ENCODE measurements around the gene NDUFA8.

GRCh38 chr9:122125158-122125508 is 34.4 kb downstream of the NDUFA8 start:
- TF ChIP-seq POLR2A (IDR thresholded peaks at IDR 0.05; ENCODE audit: low read depth, low read length) (peak; percentile 70; the same call in 1 of the 2 replicates), MXI1 (IDR thresholded peaks at IDR 0.05; ENCODE audit: borderline replicate concordance, low read depth, low read length) (0 out of 2 replicates have a peak, but pooled peaks have one; percentile 60), CEBPB (IDR thresholded peaks at IDR 0.05; ENCODE audit: low read depth, low read length) (no peak), CTCF (conservative IDR thresholded peaks at IDR 0.05; ENCODE audit: low read depth, low read length) (peak; percentile 99), RCOR1 (IDR thresholded peaks at IDR 0.05; ENCODE audit: insufficient replicate concordance, low read length) (no peak), RFX5 (IDR thresholded peaks at IDR 0.05; ENCODE audit: low read depth, low read length) (no peak), SMC3 (IDR thresholded peaks at IDR 0.05; ENCODE audit: low read depth, low read length) (peak; percentile 100), USF2 (IDR thresholded peaks at IDR 0.05; ENCODE audit: low read depth, low read length) (no peak), RAD21 (IDR thresholded peaks at IDR 0.05; ENCODE audit: low read length) (peak; percentile 99), MAZ (IDR thresholded peaks at IDR 0.05; ENCODE audit: borderline replicate concordance, low read depth, low read length) (peak; percentile 37; the same call in 1 of the 2 replicates), BHLHE40 (IDR thresholded peaks at IDR 0.05; ENCODE audit: low read depth, low read length) (no peak), NFE2L2 (IDR thresholded peaks at IDR 0.05; ENCODE audit: low read depth, low read length) (no peak), FOS (IDR thresholded peaks at IDR 0.05; ENCODE audit: low read depth, low read length) (no peak), CHD1 (IDR thresholded peaks at IDR 0.05; ENCODE audit: low read depth, low read length) (no peak; the same call in 1 of the 2 replicates)

Data from IMR-90 (cell line).